HG03439 (cell line): ENCODE results near the gene YIPF4.
"Not testable (repeated sequence)": the region's sequence is repeated elsewhere in the genome, so short reads cannot be mapped to it uniquely, and the experiment has no call there.

Experiments used
- ATAC-seq: cut with Tn5 transposase; IDR thresholded peaks from one replicate; pipeline ENCODE4 v1.9.1; 2021; ENCODE audit warnings: mild to moderate bottlenecking, moderate library complexity; ENCODE audit not compliant: unreplicated experiment

YIPF4 gene

DNA sequence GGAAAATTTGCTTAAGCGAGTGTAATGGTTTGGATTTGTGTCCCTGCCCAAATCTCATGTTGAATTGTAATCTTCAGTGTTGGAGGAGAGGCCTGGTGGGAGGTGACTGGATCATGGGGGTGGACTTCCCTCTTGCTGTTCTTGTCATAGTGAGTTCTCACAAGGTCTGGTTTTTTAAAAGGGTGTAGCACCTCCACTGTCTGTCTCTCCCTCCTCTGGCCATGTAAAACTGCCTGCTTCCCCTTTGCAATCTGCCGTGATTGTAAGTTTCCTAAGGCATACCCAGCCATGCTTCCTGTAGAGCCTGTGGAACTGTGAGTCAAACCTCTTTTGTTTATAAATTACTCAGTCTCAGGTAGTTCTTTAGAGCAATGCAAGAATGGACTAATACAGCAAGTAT is 6.6 kb downstream of the YIPF4 start:
- ATAC-seq: no peak

DNA sequence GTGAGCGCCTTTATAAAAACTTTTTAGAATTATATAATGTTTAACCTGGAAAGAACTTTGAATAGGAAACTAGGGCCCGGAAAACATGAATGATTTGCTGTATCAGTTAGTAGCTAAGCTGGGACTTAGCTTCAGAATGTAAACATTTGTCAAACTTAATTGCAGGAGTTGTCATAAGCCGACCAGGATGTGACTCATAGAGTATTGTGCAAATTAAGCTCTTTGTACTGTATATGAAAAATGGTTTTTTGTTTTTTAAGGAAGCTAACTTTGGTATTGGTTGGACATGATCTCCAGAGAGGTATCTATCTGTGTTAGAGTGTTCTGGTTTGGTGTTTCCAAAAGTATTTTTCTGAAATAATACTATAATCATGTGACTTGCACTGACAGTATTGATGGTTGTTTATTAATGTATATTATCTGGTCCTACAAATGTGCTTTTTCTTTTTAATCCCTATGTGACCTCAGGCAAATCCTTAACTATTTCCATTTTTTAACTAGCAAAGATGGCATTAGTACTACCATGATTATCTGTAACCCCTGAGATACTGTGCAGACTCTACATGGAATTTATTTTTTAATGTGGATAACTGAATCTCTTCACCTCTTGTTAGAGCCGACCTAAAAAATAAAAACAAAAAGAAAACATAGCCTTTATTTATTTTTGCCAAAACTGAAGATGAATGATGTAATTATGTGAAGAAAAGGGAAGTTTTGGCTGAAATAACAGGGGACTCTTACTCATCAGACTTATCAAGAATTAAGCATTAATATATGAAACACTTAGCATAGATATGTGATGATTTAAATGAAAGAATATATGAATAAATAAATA is 11.7 kb downstream of the YIPF4 start:
- ATAC-seq: no peak

DNA sequence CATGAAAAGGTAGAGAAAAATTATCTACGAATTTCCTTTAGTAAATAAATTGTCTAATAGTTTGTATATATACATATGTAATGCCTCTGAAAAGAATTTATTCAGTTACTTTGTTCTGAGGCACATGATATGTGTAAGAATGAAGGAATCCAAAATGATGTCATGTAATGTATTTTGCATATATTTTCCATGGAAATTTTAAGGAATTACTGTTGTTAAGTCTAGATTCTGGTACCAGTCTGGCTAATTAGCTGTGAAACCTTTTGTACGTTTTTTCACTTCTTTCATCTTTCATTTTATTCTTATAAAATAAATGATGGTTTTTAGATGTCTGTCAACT is 12.3 kb downstream of the YIPF4 start:
- ATAC-seq: no peak

DNA sequence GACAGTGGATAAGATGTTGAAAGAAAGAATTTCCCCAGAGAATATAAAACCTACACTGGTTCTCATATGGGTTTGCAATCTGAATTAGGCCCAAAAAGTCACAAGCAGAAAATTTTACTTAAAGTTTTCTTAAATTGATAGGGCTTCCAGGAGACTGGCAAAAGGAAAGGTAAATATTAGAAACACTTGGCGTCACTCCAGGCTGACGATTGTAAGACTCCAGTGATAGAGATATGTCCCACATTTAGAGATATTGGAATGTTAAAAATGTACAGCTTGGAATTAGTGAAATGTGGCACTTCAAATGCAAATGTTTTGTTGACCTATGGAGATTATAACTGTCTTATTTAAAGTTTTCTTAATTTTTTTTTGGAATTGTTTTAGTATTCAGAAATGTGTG is 14.0 kb downstream of the YIPF4 start:
- no peak for ATAC-seq

DNA sequence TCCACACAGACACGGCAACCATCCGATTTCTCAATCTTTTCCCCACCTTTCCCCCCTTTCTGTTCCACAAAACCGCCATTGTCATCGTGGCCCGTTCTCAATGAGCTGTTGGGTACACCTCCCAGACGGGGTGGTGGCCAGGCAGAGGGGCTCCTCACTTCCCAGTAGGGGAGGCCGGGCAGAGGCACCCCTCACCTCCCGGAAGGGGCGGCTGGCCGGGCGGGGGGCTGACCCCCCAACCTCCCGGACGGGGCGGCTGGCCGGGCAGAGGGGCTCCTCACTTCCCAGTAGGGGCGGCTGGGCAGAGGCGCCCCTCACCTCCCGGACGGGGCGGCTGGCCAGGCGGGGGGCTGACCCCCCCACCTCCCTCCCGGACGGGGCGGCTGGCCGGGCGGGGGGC is 15.8 kb downstream of the YIPF4 start:
- not testable (repeated sequence) for ATAC-seq

DNA sequence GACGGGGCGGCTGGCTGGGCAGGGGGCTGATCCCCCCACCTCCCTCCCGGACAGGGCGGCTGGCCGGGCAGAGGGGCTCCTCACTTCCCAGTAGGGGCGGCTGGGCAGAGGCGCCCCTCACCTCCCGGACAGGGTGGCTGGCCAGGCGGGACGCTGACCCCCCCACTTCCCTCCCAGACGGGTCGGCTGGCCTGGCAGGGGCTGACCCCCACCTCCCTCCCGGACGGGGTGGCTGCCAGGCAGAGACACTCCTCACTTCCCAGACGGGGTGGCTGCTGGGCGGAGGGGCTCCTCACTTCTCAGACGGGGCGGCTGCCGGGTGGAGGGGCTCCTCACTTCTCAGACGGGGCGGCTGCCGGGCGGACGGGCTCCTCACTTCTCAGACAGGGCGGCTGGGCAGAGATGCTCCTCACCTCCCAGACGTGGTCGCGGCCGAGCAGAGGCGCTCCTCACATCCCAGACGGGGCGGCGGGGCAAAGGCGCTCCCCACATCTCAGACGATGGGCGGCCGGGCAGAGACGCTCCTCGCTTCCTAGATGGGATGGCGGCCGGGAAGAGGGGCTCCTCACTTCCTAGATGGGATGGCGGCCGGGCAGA is 16.4 kb downstream of the YIPF4 start:
- ATAC-seq: not testable (repeated sequence)

DNA sequence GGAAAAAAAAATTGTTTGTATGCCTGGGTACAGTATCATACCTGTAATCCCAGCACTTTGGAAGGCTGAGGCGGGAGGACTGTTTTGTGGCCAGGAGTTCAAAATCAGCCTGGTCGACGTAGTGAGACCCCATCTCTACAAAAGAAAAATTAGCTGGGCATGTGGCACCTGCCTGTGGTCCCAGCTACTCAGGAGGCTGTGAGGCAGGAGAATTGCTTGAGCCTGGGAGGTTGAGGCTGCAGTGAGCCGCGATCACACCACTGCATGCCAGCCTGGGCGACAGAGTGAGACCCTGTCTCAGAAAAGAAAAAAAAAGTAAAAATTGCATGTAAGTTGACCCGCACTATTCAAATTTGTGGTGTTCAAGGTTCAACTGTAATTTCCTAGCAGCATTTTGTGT is 32.9 kb downstream of the YIPF4 start:
- ATAC-seq: no peak

DNA sequence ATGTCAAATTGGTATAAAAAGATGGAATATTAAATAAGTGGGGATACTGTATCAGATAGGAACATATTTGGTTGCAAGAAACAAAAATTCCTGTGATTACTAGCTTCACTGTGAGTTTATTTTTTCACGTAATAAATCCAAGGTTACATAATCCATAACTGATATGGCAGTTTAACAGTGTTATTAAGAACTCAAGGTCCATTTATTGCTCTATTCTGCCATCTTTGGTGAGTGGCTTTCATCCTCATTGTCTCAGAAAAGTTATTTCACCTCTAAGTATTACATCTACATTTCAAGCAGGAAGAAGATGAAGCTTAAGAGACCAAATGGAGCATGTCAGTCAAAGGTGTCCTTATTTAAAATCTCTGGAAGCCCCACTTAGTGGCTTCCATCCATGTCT is 37.2 kb downstream of the YIPF4 start:
- ATAC-seq: no peak

DNA sequence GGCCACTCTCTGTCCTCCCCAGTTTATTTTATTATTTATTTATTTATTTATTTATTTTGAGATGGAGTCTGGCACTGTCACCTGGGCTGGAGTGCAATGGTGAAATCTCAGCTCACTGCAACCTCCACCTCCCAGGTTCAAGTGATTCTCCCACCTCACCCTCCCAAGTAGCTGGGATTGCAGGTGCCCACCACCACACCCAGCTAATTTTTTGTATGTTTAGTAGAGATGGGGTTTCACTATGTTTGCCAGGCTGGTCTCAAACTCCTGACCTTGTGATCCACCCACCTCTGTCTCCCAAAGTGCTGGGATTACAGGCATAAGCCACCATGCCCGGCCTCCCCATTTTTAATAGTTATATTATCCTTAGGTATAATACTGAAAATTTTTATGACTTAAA is 51.0 kb downstream of the YIPF4 start:
- ATAC-seq: not testable (repeated sequence)

DNA sequence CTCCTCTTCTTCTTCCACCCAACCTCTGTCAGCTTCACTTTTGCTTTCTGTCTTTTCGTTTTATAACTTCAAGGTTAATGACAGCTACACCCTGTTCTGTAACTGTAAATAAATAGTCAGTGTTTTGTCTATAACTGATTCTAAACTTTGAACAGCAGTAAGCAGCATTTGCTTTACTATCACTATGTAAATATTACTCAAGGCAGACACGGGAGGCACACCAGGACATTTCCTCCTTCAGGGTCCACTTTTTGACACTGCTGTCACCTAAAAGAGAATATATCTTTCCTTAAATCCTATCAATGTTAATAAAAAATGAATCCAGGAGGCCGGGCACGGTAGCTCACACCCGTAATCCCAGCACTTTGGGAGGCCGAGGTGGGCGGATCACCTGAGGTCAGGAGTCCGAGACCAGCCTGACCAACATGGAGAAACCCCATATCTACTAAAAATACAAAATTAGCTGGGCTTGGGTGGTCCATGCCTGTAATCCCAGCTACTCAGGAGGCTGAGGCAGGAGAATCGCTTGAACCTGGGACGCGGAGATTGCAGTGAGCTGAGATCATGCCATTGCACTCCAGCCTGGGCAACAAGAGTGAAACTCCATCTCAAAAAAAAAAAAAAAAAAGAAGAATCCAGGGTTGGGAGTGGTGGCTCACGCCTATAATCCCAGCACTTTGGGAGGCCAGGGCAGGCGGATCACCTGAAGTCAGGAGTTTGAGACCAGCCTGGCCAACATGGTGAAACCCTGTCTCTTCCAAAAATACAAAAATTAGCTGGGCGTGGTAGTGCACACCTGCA is 51.7 kb downstream of the YIPF4 start:
- not testable (repeated sequence) for ATAC-seq

DNA sequence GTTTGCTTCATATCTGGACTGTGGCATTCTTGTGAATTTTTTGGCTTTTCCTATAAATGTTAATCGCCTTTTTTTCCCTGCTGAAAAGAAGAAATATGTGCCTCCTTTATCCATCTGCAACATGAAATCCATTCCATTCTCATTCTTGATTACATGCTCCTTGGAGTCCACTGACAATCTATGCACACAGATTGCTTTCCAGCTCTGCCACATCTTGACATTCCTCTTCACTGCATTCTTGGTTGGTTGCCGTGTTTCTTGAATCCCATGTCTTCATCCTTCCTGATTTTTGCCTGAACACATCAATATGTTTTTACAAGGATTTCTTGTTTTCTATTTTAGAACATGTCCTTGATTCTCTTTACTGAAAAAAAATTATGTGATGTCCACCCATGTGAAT is 52.4 kb downstream of the YIPF4 start:
- no peak for ATAC-seq

DNA sequence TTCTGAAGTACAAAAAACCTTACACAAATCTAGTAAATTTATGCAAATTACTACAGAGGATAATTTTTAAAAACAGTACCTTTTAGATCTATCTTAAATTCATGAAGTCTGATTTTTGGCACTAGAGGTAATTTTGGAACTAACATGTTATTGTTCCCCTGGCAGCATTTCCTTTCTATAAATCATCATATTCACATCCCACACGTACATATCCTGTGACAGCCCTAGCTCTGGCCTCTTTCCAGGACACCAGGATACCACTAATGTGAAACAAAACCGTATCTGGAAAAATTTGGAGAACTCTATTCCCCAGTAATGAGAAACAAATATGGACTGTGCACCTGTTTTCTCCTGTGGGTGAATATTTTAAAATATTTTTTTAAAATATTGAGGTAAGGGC is 65.1 kb downstream of the YIPF4 start:
- no peak for ATAC-seq

DNA sequence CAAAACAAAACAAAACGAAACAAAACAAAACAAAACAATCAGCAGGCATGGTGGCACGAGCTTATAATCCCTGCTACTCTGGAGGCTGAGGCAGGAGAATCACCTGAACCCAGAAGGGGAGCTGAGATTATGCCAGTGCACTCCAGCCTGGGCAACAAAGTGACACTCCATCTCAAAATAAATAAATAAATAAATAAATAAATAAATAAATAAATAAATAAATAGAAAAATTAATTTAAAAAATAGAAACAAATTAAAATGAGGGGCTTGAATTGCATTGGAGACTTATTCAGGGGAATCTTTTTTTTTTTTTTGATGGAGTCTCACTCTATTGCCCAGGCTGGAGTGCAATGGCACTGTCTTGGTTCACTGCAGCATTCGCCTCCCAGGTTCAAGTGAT is 73.1 kb downstream of the YIPF4 start:
- ATAC-seq: not testable (repeated sequence)

DNA sequence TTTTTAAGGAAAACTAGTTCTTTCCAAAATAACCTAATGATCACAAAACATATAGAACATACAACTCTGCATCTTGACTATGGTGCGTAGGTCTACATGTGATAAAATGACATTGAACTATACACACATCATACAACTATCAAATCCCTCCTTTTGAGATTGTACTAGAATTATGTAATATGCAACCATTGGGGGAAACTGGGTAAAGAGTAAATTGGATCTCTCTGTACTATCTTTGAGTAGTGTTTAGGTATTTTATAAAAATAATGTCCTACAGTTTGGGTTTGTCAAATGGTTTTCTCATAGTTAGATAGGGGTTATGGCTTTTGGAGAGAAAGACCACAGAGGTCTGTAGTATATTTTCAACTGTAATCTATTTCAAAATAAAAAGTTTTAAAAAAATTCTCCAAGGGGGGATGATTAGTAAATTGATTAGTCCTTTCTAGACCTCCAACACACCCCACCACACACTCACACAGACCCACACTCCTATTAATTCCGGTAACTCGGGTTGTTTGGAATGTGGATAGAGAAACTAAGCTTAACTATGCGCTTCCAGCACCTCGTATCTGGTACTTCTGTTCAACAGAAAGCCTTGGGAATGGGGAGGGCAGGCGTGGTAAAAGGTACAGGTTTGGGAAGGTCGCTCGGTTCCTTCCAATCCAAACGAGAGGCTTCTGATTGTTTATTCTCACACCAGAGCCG is 78.4 kb downstream of the YIPF4 start:
- peak; percentile 2 for ATAC-seq

DNA sequence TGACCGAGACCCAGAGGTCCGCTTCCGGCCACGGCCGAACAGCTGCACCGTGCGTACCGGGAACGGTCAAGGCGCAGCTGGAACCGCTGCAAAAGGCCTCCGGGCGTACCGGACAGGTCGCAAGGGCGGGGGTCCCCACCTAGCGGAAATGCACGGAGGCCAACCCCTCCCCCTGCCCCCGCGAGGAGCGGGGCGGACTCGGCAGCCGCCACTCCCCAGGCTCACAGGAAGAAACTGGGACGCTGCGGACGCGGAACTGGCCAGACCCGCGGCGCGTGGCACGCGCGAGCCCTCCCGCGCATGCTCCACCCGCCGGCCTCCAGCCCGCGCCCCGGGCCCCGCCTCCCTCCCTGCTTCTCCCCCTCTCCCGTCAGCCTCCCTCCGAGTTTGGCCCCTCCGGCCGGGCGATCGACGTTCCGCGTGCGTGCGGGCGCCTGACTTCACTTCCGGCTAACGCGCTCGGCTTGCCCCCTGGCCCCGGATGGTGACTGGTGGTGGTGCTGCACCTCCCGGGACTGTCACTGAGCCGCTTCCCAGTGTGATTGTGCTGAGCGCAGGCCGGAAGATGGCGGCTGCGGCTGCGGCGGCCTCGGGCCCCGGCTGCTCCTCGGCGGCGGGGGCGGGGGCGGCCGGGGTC is 79.1 kb downstream of the YIPF4 start, which contains the start of gene BIRC6:
Gene BIRC6 (plus strand): TSS at position 343 of the 637 bp plus-strand sequence. CDS start 139 bp downstream, at position 482.
- peak; percentile 88 for ATAC-seq

DNA sequence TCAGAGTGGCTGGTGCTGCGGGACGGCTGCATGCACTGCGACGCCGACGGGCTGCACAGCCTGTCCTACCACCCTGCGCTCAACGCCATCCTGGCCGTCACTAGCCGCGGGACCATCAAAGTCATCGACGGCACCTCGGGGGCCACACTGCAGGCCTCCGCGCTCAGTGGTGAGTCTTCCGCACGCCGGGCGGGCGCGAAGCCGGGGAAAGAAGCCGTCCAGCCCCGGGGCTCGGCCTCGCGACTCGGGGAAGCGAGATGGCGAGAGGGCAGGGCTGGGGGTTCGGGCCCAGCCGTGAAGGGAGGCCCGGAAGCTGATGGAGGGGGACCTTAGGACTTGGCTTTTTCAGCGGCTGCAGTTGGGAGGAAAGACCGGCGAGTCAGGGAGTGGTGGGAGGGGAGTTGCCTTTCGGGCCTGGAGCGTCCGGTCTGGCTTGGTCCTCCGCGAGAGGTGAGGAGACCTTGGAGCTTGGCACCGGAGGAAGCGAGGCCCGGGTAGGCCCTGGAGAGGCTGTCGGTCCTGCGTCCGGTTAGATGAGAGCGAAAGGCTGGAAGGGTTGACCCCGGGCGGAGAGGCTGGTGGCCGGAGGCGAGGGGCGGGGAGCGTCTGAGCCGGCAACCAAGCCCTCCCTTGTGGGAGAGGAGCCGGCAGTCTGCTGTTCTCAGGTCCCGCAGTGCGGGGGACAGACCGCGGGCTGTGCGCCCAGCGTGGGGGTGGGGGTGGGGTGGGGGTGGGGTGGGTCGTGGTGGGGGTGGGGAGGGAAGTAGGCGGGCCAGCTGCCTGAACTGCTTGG is 79.8 kb downstream of the YIPF4 start:
- peak; percentile 14 for ATAC-seq

DNA sequence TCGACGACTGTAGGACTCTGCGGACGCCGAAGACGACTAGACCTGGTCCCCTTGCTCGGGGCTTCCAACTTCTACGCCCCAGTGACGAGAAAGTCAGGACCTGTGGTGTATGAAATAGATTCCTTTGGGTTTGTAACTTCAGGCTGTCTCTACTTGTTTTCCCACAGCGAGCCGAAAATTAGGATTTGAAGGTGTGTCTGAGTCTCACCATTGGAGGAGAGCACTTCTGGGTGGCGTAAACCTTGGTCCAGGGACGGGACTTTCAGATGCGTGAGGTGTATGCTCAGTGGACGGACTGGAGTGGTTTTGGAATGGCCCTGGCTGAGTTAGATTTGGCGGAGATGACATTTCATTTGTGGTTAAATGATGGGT is 80.4 kb downstream of the YIPF4 start:
- ATAC-seq: no peak

DNA sequence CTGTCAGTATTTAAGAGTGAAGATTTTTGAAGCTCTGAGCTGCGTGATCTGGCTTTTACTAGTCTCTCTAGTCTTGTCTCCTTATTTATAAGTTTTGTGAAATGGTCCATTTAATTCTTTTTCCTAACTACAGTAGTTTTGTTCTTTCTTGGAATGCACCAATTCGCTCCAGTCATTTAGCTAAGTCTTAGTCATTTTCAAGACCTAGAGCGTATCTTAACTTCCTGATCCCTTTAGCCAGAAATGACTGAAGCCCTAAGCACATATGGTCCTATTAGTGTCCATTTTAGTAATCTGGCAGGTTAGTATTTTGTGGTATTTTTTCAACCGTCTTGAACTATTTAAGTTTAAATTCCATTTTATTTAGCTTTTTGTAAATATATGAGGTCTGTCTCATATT is 82.7 kb downstream of the YIPF4 start:
- no peak for ATAC-seq

DNA sequence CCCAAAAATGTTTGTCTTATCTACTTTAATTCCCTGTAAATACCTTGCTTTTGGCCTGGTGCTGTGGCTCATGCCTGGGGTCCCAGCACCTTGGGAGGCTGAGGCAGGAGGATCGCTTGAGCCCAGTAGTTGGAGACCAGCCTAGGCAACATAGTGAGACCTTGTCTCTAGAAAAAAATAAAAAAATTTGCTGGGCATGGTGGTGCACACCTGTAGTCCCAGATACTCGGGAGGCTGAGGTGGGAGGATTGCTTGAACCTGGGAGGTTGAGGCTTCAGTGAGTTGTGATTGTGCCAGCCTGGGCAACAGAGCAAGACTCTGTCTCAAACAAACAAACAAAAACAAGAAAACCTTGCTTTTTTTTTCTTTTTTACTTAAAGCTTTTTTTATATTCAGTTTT is 85.3 kb downstream of the YIPF4 start:
- ATAC-seq: not testable (repeated sequence)

DNA sequence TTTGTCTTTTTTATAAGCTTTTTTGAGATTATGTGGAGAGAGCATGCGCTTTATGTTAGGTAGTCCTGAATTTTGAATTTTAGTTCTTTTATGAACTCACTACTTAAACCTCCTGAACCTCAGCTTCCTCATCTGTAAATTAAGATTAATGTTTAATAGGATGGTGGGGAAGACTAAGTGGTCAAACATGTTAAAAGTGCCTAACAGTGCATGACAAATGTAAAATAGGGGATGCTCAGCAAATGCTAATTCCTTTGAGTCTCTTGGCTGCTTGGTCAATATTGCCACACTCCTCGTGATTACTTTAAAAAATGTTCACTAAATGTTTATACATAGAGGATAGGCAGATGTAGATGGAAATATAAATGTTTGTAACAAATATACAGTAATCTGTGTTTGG is 85.9 kb downstream of the YIPF4 start:
- ATAC-seq: no peak
